DOHH2 (cell line): ENCODE measurements around the gene POU2AF3.

Source experiments
- H3F3A ChIP-seq: fragments of 200-600 bp; sonication (generic), shearing (Covaris generic); 2 replicates; pipeline ENCODE4 v1.6.0; 2016; ENCODE audit warnings: antibody characterized with exemption, mild to moderate bottlenecking; ENCODE audit not compliant: control insufficient read depth, insufficient read depth
- H3K27ac ChIP-seq: fragments of 200-600 bp; sonication (generic); 2 replicates; pipeline ENCODE4 v1.5.1; 2014; ENCODE audit warnings: low read depth, mild to moderate bottlenecking, low read length, moderate library complexity
- H3K27me3 ChIP-seq: fragments of 200-600 bp; sonication (generic); 2 replicates; pipeline ENCODE4 v1.6.1; 2014; ENCODE audit warnings: mild to moderate bottlenecking, low read length, mixed read lengths; ENCODE audit not compliant: control insufficient read depth
- H3K36me3 ChIP-seq: fragments of 200-600 bp; sonication (generic); 2 replicates; pipeline ENCODE4 v1.6.1; 2014; ENCODE audit warnings: mild to moderate bottlenecking, low read length, moderate library complexity, mixed read lengths; ENCODE audit not compliant: control insufficient read depth
- H3K4me1 ChIP-seq: fragments of 200-600 bp; sonication (generic); 2 replicates; pipeline ENCODE4 v1.6.1; 2014; ENCODE audit warnings: mild to moderate bottlenecking, low read length, mixed read lengths; ENCODE audit not compliant: control insufficient read depth
- H3K4me2 ChIP-seq: fragments of 200-600 bp; sonication (generic); 2 replicates; pipeline ENCODE4 v1.6.0; 2014; ENCODE audit warnings: mild to moderate bottlenecking, low read length, moderate library complexity
- H3K4me3 ChIP-seq: fragments of 200-600 bp; sonication (generic); 2 replicates; pipeline ENCODE4 v1.5.1; 2014; ENCODE audit warnings: mild to moderate bottlenecking, low read length, mixed read lengths
- H3K79me2 ChIP-seq: fragments of 200-600 bp; sonication (generic); 2 replicates; pipeline ENCODE4 v1.6.1; 2014; ENCODE audit warnings: mild to moderate bottlenecking, low read length, mixed read lengths; ENCODE audit not compliant: control insufficient read depth
- H3K9me2 ChIP-seq: fragments of 200-600 bp; sonication (generic); replicated peaks from 2 replicates; pipeline ENCODE4 v1.6.1; 2014; ENCODE audit warnings: mild to moderate bottlenecking, low read length, mixed read lengths; ENCODE audit not compliant: control insufficient read depth
- H3K9me3 ChIP-seq: fragments of 200-600 bp; sonication (generic); 2 replicates; pipeline ENCODE4 v1.6.1; 2014; ENCODE audit warnings: antibody characterized with exemption, low read length, mixed read lengths; ENCODE audit not compliant: control insufficient read depth, insufficient read depth
- H4K20me1 ChIP-seq: fragments of 200-600 bp; sonication (generic); 2 replicates; pipeline ENCODE4 v1.6.0; 2014; ENCODE audit warnings: low read depth, mild to moderate bottlenecking, antibody characterized with exemption, low read length, moderate library complexity; ENCODE audit not compliant: control insufficient read depth, insufficient read depth
- EZH2phosphoT487 ChIP-seq: fragments of 200-600 bp; sonication (generic); IDR thresholded peaks from 2 replicates; pipeline ENCODE4 v1.6.1; 2017; ENCODE audit warnings: borderline replicate concordance, mild to moderate bottlenecking, antibody characterized with exemption, low read length, moderate library complexity, mixed read lengths
- TF ChIP-seq, protein P1 (sequence below): fragments of 200-600 bp; sonication (generic); IDR thresholded peaks from one replicate; pipeline ENCODE4 v1.5.1; 2014; ENCODE audit warnings: antibody characterized with exemption, mild to moderate bottlenecking, low read depth, low read length; ENCODE audit not compliant: poor library complexity, severe bottlenecking

POU2AF3 gene

DNA sequence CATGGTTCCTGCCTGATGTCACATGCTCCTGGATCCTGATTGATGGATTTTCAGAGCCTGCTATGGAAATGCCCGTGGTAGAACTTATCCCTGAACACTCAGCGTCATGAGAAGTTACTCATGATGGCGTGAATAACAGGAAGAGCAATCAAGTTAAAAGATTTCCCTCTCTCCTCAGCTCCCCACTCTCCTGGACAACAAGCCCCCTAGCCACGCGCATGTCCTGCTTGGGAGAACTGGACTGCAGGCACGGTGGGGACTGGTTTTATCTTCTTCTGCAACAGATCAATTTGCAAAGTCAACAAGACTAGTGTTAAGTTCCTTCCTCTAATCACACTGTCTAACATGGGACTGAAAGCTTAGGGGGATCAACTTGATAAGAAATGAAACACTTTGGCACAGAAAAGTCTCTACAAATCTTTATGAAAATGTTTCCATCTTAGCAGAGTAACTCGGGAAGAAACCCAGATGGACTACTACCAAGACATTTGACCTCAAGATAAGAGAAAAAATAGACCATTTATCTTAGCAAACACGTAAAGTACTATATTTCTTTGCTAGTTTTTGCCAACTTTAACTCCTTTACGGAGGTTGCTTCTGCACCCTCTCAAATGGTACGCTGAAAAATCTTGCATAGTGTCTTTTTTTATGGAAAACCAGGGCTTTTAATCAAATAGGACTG, 53.2 kb downstream of the POU2AF3 start:
- Histone ChIP-seq H3K79me2 (no peaks in the 10 kb centered on the region), H3K9me3 (no peaks in the 10 kb centered on the region), H3K9me2 (no peaks in the 10 kb centered on the region), H3F3A (peaks cover 74% of the 10 kb centered on the region), H3K36me3 (peaks cover 57% of the 10 kb centered on the region), H3K27ac (0 out of 2 replicates have a peak overlapping the region, but pooled peaks have one; percentile 1), H3K4me2 (peak overlapping the region; percentile 13), H4K20me1 (peaks cover 16% of the 10 kb centered on the region; the same call in 1 of the 2 replicates), H3K4me1 (peaks cover 86% of the 10 kb centered on the region), H3K4me3 (no peak overlapping the region), H3K27me3 (no peaks in the 10 kb centered on the region)
- no peak for TF ChIP-seq EZH2phosphoT487
- TF ChIP-seq, protein P1, sequence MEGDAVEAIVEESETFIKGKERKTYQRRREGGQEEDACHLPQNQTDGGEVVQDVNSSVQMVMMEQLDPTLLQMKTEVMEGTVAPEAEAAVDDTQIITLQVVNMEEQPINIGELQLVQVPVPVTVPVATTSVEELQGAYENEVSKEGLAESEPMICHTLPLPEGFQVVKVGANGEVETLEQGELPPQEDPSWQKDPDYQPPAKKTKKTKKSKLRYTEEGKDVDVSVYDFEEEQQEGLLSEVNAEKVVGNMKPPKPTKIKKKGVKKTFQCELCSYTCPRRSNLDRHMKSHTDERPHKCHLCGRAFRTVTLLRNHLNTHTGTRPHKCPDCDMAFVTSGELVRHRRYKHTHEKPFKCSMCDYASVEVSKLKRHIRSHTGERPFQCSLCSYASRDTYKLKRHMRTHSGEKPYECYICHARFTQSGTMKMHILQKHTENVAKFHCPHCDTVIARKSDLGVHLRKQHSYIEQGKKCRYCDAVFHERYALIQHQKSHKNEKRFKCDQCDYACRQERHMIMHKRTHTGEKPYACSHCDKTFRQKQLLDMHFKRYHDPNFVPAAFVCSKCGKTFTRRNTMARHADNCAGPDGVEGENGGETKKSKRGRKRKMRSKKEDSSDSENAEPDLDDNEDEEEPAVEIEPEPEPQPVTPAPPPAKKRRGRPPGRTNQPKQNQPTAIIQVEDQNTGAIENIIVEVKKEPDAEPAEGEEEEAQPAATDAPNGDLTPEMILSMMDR = no peak

DNA sequence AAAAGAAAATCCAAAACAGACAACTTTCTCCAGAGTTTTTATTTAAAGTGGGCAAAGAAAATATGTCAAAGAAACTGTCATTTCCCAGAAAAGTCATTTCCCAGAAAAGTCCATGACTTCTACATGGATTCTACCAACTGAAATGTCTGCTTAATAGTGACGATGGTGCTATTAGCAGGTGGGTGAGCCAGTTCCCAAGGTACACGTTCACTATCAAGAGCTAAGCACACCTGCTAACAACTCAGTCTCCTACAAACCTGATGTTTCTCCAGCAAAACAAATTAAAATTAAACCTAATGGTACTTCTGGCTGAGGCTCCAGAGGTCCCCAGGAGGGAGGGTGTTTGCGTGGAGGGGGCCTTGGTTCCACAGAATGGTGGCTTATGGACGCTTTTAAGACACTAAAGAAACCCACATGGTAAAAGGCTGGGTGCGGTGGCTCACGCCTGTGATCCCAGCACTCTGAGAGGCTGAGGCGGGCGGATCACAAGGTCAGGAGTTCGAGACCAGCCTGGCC, 53.9 kb downstream of the POU2AF3 start:
- H3K4me1 ChIP-seq = peaks cover 88% of the 10 kb centered on the region
- TF ChIP-seq, protein P1 = no peak
- TF ChIP-seq EZH2phosphoT487 = no peak
- H3K27me3 ChIP-seq = no peaks in the 10 kb centered on the region
- peaks cover 65% of the 10 kb centered on the region for H3K36me3 ChIP-seq
- H3K9me2 ChIP-seq = no peaks in the 10 kb centered on the region
- peaks cover 71% of the 10 kb centered on the region for H3F3A ChIP-seq
- H3K27ac ChIP-seq = no peak overlapping the region
- H3K79me2 ChIP-seq = no peaks in the 10 kb centered on the region
- H3K4me3 ChIP-seq = no peak overlapping the region
- H3K4me2 ChIP-seq = 0 out of 2 replicates have a peak overlapping the region, but pooled peaks have one; percentile 5
- H3K9me3 ChIP-seq = no peaks in the 10 kb centered on the region
- H4K20me1 ChIP-seq = peaks cover 16% of the 10 kb centered on the region; the same call in 1 of the 2 replicates

DNA sequence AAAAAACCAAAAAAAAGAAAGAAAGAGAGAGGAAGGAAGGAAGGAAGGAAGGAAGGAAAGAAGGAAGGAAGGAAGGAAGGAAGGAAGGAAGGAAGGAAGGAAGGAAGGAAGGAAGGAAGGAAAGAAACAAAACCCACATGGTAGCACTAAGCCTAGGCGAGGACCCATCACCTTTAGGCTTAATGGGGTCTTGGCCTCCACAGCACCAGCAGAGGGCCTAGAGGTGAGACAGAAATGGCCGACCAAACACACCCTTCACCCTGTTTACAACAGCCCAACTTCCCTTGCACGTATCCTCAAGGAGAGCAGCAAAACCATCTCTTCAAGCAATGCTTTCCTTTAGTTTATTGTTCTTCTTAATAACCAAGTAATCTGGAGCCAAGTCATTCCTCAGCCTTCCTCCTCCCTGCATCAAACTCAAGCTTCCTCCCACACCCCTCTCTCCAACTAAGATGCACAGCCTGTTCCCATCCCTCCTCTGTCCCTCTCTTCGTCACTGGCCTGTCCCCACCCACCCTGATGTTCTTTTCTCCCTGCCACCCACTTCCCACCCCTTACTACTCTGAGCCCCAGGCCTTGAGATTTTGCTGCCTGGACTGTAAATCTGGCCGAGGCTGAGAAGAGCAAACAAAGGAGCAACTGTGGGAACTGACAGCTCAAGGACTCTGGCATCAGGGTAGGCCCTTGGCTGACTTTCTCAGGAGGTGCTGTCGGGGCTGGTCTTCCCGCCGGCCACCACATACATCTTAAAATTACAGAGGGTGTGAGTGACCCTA, 54.8 kb downstream of the POU2AF3 start:
- Histone ChIP-seq H3K4me2 (no peak overlapping the region), H4K20me1 (peaks cover 16% of the 10 kb centered on the region; the same call in 1 of the 2 replicates), H3K27ac (no peak overlapping the region), H3K9me3 (no peaks in the 10 kb centered on the region), H3K79me2 (peaks cover under 1% of the 10 kb centered on the region; the same call in 1 of the 2 replicates), H3K4me3 (no peak overlapping the region), H3K27me3 (no peaks in the 10 kb centered on the region), H3K4me1 (peaks cover 93% of the 10 kb centered on the region), H3F3A (peaks cover 63% of the 10 kb centered on the region), H3K36me3 (peaks cover 73% of the 10 kb centered on the region), H3K9me2 (no peaks in the 10 kb centered on the region)
- no peak for TF ChIP-seq EZH2phosphoT487
- TF ChIP-seq, protein P1 = peak; percentile 30
